Measurements from ENCODE around the gene ARMC8.

The ARMC8 gene

DNA sequence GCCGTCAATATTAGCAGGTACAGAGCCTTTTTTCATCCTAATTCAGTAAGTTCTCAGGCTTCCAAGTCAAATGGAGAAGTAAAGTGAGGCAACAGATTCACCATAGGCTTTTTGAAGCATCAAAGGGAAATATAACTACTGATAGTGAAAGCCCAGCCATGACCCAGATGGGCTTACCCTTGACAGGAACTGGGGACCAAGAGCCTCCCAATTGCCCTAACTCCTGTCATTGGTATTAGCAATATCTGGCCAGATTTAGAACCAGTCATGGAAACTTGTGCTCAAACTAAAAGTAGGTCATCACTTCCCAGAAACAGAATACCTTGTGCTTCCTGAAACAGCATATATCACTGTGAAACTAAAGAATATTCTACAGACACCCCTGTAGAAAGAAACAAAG, 109.5 kb downstream of the ARMC8 start:
- no peak for TF ChIP-seq POLR2A (IDR thresholded peaks at IDR 0.05; ENCODE audit: extremely low read depth, insufficient read length)
- TF ChIP-seq, protein P1, sequence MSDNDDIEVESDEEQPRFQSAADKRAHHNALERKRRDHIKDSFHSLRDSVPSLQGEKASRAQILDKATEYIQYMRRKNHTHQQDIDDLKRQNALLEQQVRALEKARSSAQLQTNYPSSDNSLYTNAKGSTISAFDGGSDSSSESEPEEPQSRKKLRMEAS (IDR thresholded peaks at IDR 0.05; ENCODE audit: low read depth, low read length) = no peak
- TF ChIP-seq MYC (IDR thresholded peaks at IDR 0.05; ENCODE audit: low read depth, low read length) = no peak
- TF ChIP-seq, protein P2, sequence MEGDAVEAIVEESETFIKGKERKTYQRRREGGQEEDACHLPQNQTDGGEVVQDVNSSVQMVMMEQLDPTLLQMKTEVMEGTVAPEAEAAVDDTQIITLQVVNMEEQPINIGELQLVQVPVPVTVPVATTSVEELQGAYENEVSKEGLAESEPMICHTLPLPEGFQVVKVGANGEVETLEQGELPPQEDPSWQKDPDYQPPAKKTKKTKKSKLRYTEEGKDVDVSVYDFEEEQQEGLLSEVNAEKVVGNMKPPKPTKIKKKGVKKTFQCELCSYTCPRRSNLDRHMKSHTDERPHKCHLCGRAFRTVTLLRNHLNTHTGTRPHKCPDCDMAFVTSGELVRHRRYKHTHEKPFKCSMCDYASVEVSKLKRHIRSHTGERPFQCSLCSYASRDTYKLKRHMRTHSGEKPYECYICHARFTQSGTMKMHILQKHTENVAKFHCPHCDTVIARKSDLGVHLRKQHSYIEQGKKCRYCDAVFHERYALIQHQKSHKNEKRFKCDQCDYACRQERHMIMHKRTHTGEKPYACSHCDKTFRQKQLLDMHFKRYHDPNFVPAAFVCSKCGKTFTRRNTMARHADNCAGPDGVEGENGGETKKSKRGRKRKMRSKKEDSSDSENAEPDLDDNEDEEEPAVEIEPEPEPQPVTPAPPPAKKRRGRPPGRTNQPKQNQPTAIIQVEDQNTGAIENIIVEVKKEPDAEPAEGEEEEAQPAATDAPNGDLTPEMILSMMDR (IDR thresholded peaks at IDR 0.05; ENCODE audit: low read depth, low read length) = no peak
- DNase-seq (ENCODE audit: low read depth) = no peak
- H3K4me3 ChIP-seq (ENCODE audit: low read depth, low read length) = no peak overlapping the region

DNA sequence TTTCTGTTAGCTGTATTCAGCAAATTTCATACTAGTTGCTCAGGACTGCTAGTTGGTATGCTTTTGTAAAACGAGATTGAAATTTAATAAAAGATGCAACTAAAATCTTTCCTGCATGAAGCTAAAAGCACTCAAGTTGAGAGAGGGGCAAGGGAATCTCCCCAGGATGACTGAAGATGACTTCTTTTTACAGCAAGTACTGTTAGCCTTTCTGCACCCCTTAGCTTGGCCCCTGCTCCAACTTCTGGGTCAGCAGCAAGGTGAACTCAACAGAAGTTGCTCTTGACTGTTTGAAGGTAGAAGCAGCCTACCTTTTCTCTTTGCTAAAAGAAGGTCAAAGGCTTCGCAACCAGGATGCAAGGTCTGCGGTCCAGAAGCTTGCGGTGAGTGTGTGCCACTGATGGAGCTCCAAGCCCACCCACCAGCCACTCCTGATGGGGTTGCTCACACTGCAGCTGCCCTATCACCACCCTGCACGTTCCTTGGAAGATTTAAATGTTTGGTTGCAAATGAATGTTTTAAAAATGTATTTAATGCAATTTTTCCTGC, 110.0 kb downstream of the ARMC8 start:
- DNase-seq (ENCODE audit: low read depth) = no peak
- no peak overlapping the region for H3K4me3 ChIP-seq (ENCODE audit: low read depth, low read length)
- TF ChIP-seq POLR2A (IDR thresholded peaks at IDR 0.05; ENCODE audit: extremely low read depth, insufficient read length) (no peak), MYC (IDR thresholded peaks at IDR 0.05; ENCODE audit: low read depth, low read length) (no peak)
- TF ChIP-seq, protein P2 (IDR thresholded peaks at IDR 0.05; ENCODE audit: low read depth, low read length) = no peak
- TF ChIP-seq, protein P1 (IDR thresholded peaks at IDR 0.05; ENCODE audit: low read depth, low read length) = no peak

DNA sequence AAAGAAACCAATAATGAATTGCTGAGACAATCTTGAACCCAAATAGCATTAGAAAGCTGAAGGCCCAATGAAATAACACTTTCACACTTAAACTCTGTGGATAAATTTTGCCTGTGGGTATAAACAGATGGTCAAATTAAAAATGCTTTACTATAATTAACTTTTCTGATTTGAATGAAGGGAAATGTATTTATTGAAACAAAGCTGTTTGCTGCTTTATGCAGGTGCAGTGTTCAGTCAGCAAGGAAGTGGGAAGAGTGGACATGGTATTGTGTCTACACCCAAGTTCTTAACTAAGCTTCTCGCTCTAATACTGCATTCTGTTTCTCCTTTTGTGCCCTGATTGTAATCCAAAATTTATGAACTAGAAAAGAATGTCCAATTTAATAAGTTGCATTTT, 110.8 kb downstream of the ARMC8 start:
- no peak for TF ChIP-seq POLR2A (IDR thresholded peaks at IDR 0.05; ENCODE audit: extremely low read depth, insufficient read length)
- TF ChIP-seq, protein P1 (IDR thresholded peaks at IDR 0.05; ENCODE audit: low read depth, low read length) = no peak
- no peak for TF ChIP-seq MYC (IDR thresholded peaks at IDR 0.05; ENCODE audit: low read depth, low read length)
- TF ChIP-seq, protein P2 (IDR thresholded peaks at IDR 0.05; ENCODE audit: low read depth, low read length) = no peak
- DNase-seq (ENCODE audit: low read depth) = no peak
- H3K4me3 ChIP-seq (ENCODE audit: low read depth, low read length) = no peak overlapping the region

DNA sequence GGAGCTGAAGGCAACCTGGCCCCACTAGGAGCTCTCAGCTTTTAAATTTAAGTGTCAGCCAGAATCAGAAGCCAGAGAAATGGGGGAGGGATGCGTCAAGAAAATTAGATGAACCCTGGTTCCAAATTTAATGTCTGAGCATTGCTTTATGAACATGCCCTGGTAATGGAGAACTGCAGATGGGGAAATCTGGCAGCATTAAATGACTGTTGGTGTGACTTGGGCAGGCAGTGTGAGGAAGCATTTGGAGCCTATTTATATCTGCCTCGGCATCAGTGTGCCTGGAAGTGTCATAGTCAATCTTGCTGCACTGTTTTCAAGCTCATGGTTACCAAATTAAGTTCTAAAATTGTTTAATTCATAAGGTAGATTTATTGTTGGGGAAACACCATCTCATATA, 113.5 kb downstream of the ARMC8 start:
- TF ChIP-seq MYC (IDR thresholded peaks at IDR 0.05; ENCODE audit: low read depth, low read length) (no peak), POLR2A (IDR thresholded peaks at IDR 0.05; ENCODE audit: extremely low read depth, insufficient read length) (no peak)
- TF ChIP-seq, protein P1 (IDR thresholded peaks at IDR 0.05; ENCODE audit: low read depth, low read length) = no peak
- TF ChIP-seq, protein P2 (IDR thresholded peaks at IDR 0.05; ENCODE audit: low read depth, low read length) = no peak
- DNase-seq (ENCODE audit: low read depth) = no peak
- no peak overlapping the region for H3K4me3 ChIP-seq (ENCODE audit: low read depth, low read length)

- TF ChIP-seq, protein P1 (IDR thresholded peaks at IDR 0.05; ENCODE audit: low read depth, low read length) = no peak
- TF ChIP-seq POLR2A (IDR thresholded peaks at IDR 0.05; ENCODE audit: extremely low read depth, insufficient read length) (no peak), MYC (IDR thresholded peaks at IDR 0.05; ENCODE audit: low read depth, low read length) (no peak)
- TF ChIP-seq, protein P2 (IDR thresholded peaks at IDR 0.05; ENCODE audit: low read depth, low read length) = no peak
- H3K4me3 ChIP-seq (ENCODE audit: low read depth, low read length) = no peak overlapping the region
- DNase-seq (ENCODE audit: low read depth) = no peak
Measured at GRCh38 chr3:138303474-138303873, 116.4 kb downstream of the ARMC8 start.
